ENCODE measurements around the gene APLP2. TPM values are rescaled to one million over a fixed set of nuclear protein-coding genes. Genes with fewer than 3 reads are reported as not detected.

APLP2 gene
- polyA plus RNA-seq, 1 donor from 2014 or later = 226 TPM

GRCh38 chr11:130179396-130180306 is 110.0 kb downstream of the APLP2 start:
- Histone ChIP-seq H3K4me2 (ENCODE audit: low read length) (no peak overlapping the region), H3K27ac (ENCODE audit: low read length) (no peak overlapping the region), H3K79me2 (replicated peaks; ENCODE audit: insufficient read depth, low read length) (no peaks in the 10 kb centered on the region), H3K9me3 (ENCODE audit: low read length) (no peaks in the 10 kb centered on the region), H2AFZ (ENCODE audit: low read depth, low read length) (no peak overlapping the region), H4K20me1 (ENCODE audit: insufficient read depth) (no peaks in the 10 kb centered on the region), H3K9ac (ENCODE audit: low read length) (no peak overlapping the region), H3K4me3 (ENCODE audit: low read length) (no peak overlapping the region), H3K27me3 (ENCODE audit: insufficient read depth, low read depth, low read length) (no peaks in the 10 kb centered on the region), H3F3A (ENCODE audit: insufficient read depth, low read length, poor library complexity, severe bottlenecking) (no peaks in the 10 kb centered on the region), H3K9me2 (ENCODE audit: insufficient read depth, low read length) (no peaks in the 10 kb centered on the region), H3K36me3 (ENCODE audit: insufficient read depth, low read length) (no peaks in the 10 kb centered on the region)
- no peak for TF ChIP-seq MXI1 (conservative IDR thresholded peaks at IDR 0.05; ENCODE audit: poor library complexity, severe bottlenecking)
- no peak for TF ChIP-seq POLR2AphosphoS5 (IDR thresholded peaks at IDR 0.05)
- TF ChIP-seq CTCF (IDR thresholded peaks at IDR 0.05; ENCODE audit: poor library complexity, severe bottlenecking) = no peak
- TF ChIP-seq REST (IDR thresholded peaks at IDR 0.05; ENCODE audit: borderline replicate concordance) = no peak
- no peak for TF ChIP-seq RAD21 (conservative IDR thresholded peaks at IDR 0.05)
- no peak for TF ChIP-seq EP300 (conservative IDR thresholded peaks at IDR 0.05; ENCODE audit: poor library complexity, severe bottlenecking)
- no peak for TF ChIP-seq EZH2 (IDR thresholded peaks at IDR 0.05; ENCODE audit: borderline replicate concordance, insufficient read depth, low read length, poor library complexity, severe bottlenecking)
- TF ChIP-seq TAF1 (IDR thresholded peaks at IDR 0.05; ENCODE audit: low read depth) = no peak
- TF ChIP-seq SMC3 (conservative IDR thresholded peaks at IDR 0.05; ENCODE audit: poor library complexity) = no peak

- TF ChIP-seq CTCF (IDR thresholded peaks at IDR 0.05; ENCODE audit: poor library complexity, severe bottlenecking) (no peak), POLR2AphosphoS5 (IDR thresholded peaks at IDR 0.05) (no peak), TAF1 (IDR thresholded peaks at IDR 0.05; ENCODE audit: low read depth) (no peak), SMC3 (conservative IDR thresholded peaks at IDR 0.05; ENCODE audit: poor library complexity) (no peak)
- H3K9me3 ChIP-seq (ENCODE audit: low read length) = no peaks in the 10 kb centered on the region
These were observed 110.8 kb downstream of the APLP2 start for GRCh38 chr11:130180491-130180890.

More at GRCh38 chr11:130180491-130180890, 110.8 kb downstream of the APLP2 start:
- Histone ChIP-seq H3K79me2 (replicated peaks; ENCODE audit: insufficient read depth, low read length) (no peaks in the 10 kb centered on the region), H3F3A (ENCODE audit: insufficient read depth, low read length, poor library complexity, severe bottlenecking) (no peaks in the 10 kb centered on the region), H3K27me3 (ENCODE audit: insufficient read depth, low read depth, low read length) (no peaks in the 10 kb centered on the region), H3K9ac (ENCODE audit: low read length) (no peak overlapping the region), H4K20me1 (ENCODE audit: insufficient read depth) (no peaks in the 10 kb centered on the region), H3K4me3 (ENCODE audit: low read length) (no peak overlapping the region), H2AFZ (ENCODE audit: low read depth, low read length) (no peak overlapping the region), H3K36me3 (ENCODE audit: insufficient read depth, low read length) (no peaks in the 10 kb centered on the region), H3K27ac (ENCODE audit: low read length) (no peak overlapping the region), H3K9me2 (ENCODE audit: insufficient read depth, low read length) (no peaks in the 10 kb centered on the region), H3K4me2 (ENCODE audit: low read length) (no peak overlapping the region)

Data from neural cell (in vitro differentiated cells).